CD14-positive monocyte (primary cell): ENCODE data around the gene SEC63. TPM values are rescaled to one million over a fixed set of nuclear protein-coding genes. Genes with fewer than 3 reads are reported as not detected.

Source experiments
- DNase-seq, 3 donors: peaks; one replicate each; pipeline ENCODE4 v3.0.0-alpha.2; 2011 to 2022
- H2AFZ ChIP-seq: 2 replicates; pipeline ENCODE4 v1.6.0; 2012; ENCODE audit warnings: mild to moderate bottlenecking, low read depth, low read length, inconsistent platforms; ENCODE audit not compliant: insufficient read depth, poor library complexity, severe bottlenecking
- H3K27ac ChIP-seq, 2 donors: 1 replicate in 1 of 2; 2 replicates in 1 of 2; pipeline ENCODE4 v1.5.1; 2012 to 2013; ENCODE audit warnings: low read length in 2 of 2, control low read depth in 1 of 2, inconsistent platforms in 1 of 2, low read depth in 1 of 2, mild to moderate bottlenecking in 1 of 2
- H3K27me3 ChIP-seq, 2 donors: one replicate each; pipeline versions ENCODE4 v1.6.0 to v1.6.1; 2011 to 2013; ENCODE audit warnings: low read length in 2 of 2; ENCODE audit not compliant: control insufficient read depth in 2 of 2, insufficient read depth in 2 of 2
- H3K36me3 ChIP-seq, 2 donors: replicated peaks in 1 of 2; 1 replicate in 1 of 2; 2 replicates in 1 of 2; pipeline versions ENCODE4 v1.5.1 to v1.6.1; 2012 to 2013; ENCODE audit warnings: low read length in 2 of 2, control low read depth in 1 of 2, inconsistent platforms in 1 of 2, mild to moderate bottlenecking in 1 of 2; ENCODE audit not compliant: insufficient read depth in 2 of 2, control insufficient read depth in 1 of 2
- H3K4me1 ChIP-seq, 2 donors: 1 replicate in 1 of 2; 2 replicates in 1 of 2; pipeline versions ENCODE4 v1.5.1 to v1.6.1; 2012 to 2013; ENCODE audit warnings: low read length in 2 of 2, control low read depth in 1 of 2, inconsistent platforms in 1 of 2, mild to moderate bottlenecking in 1 of 2, moderate library complexity in 1 of 2; ENCODE audit not compliant: insufficient read depth in 2 of 2, control insufficient read depth in 1 of 2
- H3K4me2 ChIP-seq: replicated peaks from 2 replicates; pipeline ENCODE3; 2012; ENCODE audit warnings: low read length, moderate library complexity, mild to moderate bottlenecking; ENCODE audit not compliant: poor library complexity, severe bottlenecking; ENCODE audit errors: extremely low read depth
- H3K4me3 ChIP-seq, 3 experiments: fragments of 200-600 bp in 1 of 3; sonication (generic) in 1 of 3; replicated peaks in 1 of 3; 1 replicate in 2 of 3; 2 replicates in 1 of 3; pipeline ENCODE4 v1.5.1; 2011 to 2013; ENCODE audit warnings: low read length in 3 of 3, mild to moderate bottlenecking in 3 of 3, control low read depth in 2 of 3, low read depth in 2 of 3, inconsistent platforms in 1 of 3, moderate library complexity in 1 of 3
- H3K79me2 ChIP-seq: 2 replicates; pipeline ENCODE4 v1.6.0; 2012; ENCODE audit warnings: mild to moderate bottlenecking, control low read depth, inconsistent platforms, low read length, moderate library complexity; ENCODE audit not compliant: insufficient read depth
- H3K9ac ChIP-seq: 2 replicates; pipeline ENCODE4 v1.6.0; 2017; ENCODE audit warnings: low read length, mild to moderate bottlenecking; ENCODE audit not compliant: insufficient read depth, poor library complexity, severe bottlenecking
- H3K9me3 ChIP-seq, 2 donors: replicated peaks in 1 of 2; 1 replicate in 1 of 2; 2 replicates in 1 of 2; pipeline versions ENCODE4 v1.5.1 to v1.6.1; 2012 to 2013; ENCODE audit warnings: low read length in 2 of 2, control low read depth in 1 of 2; ENCODE audit not compliant: control insufficient read depth in 1 of 2, insufficient read depth in 1 of 2
- H4K20me1 ChIP-seq: 2 replicates; pipeline ENCODE4 v1.6.0; 2012; ENCODE audit warnings: mild to moderate bottlenecking, low read length, control low read depth, moderate library complexity; ENCODE audit not compliant: insufficient read depth
- H3K27ac Mint-ChIP-seq, 7 donors: one replicate each; pipeline ENCODE4 v1.8.0; 2020; ENCODE audit warnings: mild to moderate bottlenecking in 7 of 7, mixed read lengths in 7 of 7, moderate library complexity in 6 of 7, inconsistent platforms in 2 of 7
- H3K27me3 Mint-ChIP-seq, 3 donors: one replicate each; pipeline ENCODE4 v1.8.0; 2021 to 2022; ENCODE audit warnings: low read depth in 3 of 3, mild to moderate bottlenecking in 3 of 3, mixed read lengths in 3 of 3, moderate library complexity in 3 of 3, inconsistent platforms in 1 of 3
- H3K36me3 Mint-ChIP-seq, 2 donors: one replicate each; pipeline ENCODE4 v1.8.0; 2020; ENCODE audit warnings: mixed read lengths in 2 of 2, inconsistent platforms in 1 of 2, mild to moderate bottlenecking in 1 of 2
- H3K4me1 Mint-ChIP-seq: one replicate; pipeline ENCODE4 v1.8.0; 2020; ENCODE audit warnings: mild to moderate bottlenecking, mixed read lengths
- H3K4me3 Mint-ChIP-seq, 2 donors: one replicate each; pipeline ENCODE4 v1.8.0; 2020; ENCODE audit warnings: mild to moderate bottlenecking in 2 of 2, mixed read lengths in 2 of 2, moderate library complexity in 1 of 2
- H3K9me3 Mint-ChIP-seq, 7 donors: one replicate each; pipeline ENCODE4 v1.8.0; 2020 to 2022; ENCODE audit warnings: mixed read lengths in 7 of 7, mild to moderate bottlenecking in 6 of 7, moderate library complexity in 6 of 7, inconsistent platforms in 2 of 7
- WGBS: methylation state at CpG from one replicate; pipeline ENCODE4 v1.1.5; 2013; ENCODE audit warnings: missing lambda C conversion rate; ENCODE audit not compliant: insufficient coverage; 5-methylcytosine and 5-hydroxymethylcytosine counted together
- intact Hi-C, 2 donors: fragments of 100-400 bp; cut with micrococcal nuclease; formaldehyde crosslinking; loops; one replicate each; pipeline versions ENCODE4 v1.15.0 to v1.15.1; 2023
- polyA plus RNA-seq, 3 donors: library from polyadenylated mRNA; depleted of rRNA in 1 of 3; unstranded in 2 of 3; stranded (reverse) in 1 of 3; fragments of 300-500 nt in 2 of 3; fragments of >200 nt in 1 of 3; fragmentation: Illumina TruSeq in 2 of 3; gene quantifications; 1 replicate in 2 of 3; 2 replicates in 1 of 3; pipeline ENCODE4 v1.2.3, GENCODE V29; 2012 to 2021
- TF ChIP-seq, protein P1 (sequence below): fragments of 200-600 bp; IDR thresholded peaks from one replicate; pipeline ENCODE4 v1.8.0; 2022; ENCODE audit warnings: antibody characterized with exemption, mild to moderate bottlenecking

Gene SEC63
- polyA plus RNA-seq, 3 donors, result 12.0 to 33.7 (median 12.7) TPM

DNA sequence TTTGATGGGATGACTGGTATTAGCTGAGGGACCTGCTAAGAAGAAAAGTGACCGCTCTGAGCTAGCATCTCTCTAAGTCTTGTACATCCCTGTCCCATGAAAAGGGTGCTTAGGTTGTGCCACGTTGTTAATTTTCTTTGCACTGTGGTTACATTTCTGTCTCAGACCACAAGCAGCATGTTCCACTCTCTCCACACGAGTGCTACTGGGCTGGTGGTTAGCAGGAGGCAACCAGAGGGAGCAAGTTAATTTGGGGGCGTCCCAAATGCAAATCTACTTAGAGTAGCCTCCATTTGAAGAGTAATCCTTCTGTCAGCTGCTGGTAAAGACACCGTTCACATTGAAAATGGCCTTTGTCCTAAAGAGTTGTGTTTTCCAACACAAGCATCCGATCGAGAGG, 130.5 kb downstream of the SEC63 start:
- no peaks in the 10 kb centered on the region for H4K20me1 ChIP-seq
- 100% methylated on average over 3 of the region's 7 CpGs for WGBS
- Mint-ChIP-seq H3K27ac (no peak overlapping the region), H3K9me3 (peaks cover 0 to 3% (median 0%) of the 10 kb centered on the region in 7 donors), H3K4me3 (no peak overlapping the region), H3K36me3 (no peaks in the 10 kb centered on the region), H3K4me1 (peaks cover 28% of the 10 kb centered on the region), H3K27me3 (peaks cover 14 to 27% (median 24%) of the 10 kb centered on the region in 3 donors)
- H3K36me3 ChIP-seq, result no peaks in the 10 kb centered on the region
- no peak for DNase-seq
- H3K4me3 ChIP-seq, result no peak overlapping the region
- H2AFZ ChIP-seq, result no peak overlapping the region
- intact Hi-C loops, result no loop called here
- TF ChIP-seq, protein P1, sequence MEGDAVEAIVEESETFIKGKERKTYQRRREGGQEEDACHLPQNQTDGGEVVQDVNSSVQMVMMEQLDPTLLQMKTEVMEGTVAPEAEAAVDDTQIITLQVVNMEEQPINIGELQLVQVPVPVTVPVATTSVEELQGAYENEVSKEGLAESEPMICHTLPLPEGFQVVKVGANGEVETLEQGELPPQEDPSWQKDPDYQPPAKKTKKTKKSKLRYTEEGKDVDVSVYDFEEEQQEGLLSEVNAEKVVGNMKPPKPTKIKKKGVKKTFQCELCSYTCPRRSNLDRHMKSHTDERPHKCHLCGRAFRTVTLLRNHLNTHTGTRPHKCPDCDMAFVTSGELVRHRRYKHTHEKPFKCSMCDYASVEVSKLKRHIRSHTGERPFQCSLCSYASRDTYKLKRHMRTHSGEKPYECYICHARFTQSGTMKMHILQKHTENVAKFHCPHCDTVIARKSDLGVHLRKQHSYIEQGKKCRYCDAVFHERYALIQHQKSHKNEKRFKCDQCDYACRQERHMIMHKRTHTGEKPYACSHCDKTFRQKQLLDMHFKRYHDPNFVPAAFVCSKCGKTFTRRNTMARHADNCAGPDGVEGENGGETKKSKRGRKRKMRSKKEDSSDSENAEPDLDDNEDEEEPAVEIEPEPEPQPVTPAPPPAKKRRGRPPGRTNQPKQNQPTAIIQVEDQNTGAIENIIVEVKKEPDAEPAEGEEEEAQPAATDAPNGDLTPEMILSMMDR, result no peak
- H3K4me2 ChIP-seq, result no peak overlapping the region
- peaks cover 19 to 31% of the 10 kb centered on the region in 2 donors for H3K4me1 ChIP-seq
- H3K27ac ChIP-seq, result no peak overlapping the region
- H3K9me3 ChIP-seq, result no peaks in the 10 kb centered on the region
- H3K9ac ChIP-seq, result no peak overlapping the region
- H3K79me2 ChIP-seq, result no peaks in the 10 kb centered on the region
- peaks cover 9 to 11% of the 10 kb centered on the region in 2 donors for H3K27me3 ChIP-seq

DNA sequence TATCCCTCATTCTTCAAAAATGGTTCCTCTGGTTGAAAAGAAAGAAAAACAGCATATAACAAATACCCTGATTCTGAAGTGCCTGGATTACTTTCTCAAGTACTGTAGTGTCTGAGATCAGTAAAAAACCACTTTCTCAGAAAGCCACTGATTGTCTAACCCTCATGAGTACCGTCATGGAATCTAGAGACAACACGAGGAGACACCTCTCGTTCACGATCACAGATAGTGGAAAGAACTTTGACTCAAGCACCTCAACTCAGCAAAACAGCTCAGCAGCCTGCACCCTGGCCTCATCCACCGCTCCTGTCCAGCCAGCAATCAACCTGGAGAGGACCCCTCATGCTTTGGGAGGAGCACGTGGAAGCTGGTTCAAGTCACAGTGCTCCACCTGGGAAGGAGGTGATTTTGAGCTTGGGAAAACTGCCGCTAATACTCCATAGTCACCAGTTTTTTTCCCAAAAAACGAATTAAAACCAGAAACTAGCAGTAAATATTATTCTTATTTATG, 134.9 kb downstream of the SEC63 start:
- H3K4me1 ChIP-seq, result peaks cover 25 to 41% of the 10 kb centered on the region in 2 donors

More for the DNA sequence above, 134.9 kb downstream of the SEC63 start:
- Mint-ChIP-seq H3K27me3 (peaks cover 32 to 49% (median 46%) of the 10 kb centered on the region in 3 donors), H3K36me3 (no peaks in the 10 kb centered on the region), H3K27ac (peak overlapping the region in 4 of 7 donors; percentile 23 to 81 (median 52)), H3K4me1 (peaks cover 42% of the 10 kb centered on the region), H3K9me3 (peaks cover 0 to 3% (median 0%) of the 10 kb centered on the region in 7 donors), H3K4me3 (peak overlapping the region; percentile 32 to 86)
- Histone ChIP-seq H3K36me3 (no peaks in the 10 kb centered on the region), H3K9ac (no peak overlapping the region), H3K4me2 (peak overlapping the region; percentile 63), H3K79me2 (no peaks in the 10 kb centered on the region), H3K27ac (no peak overlapping the region), H3K4me3 (peak overlapping the region in 1 of 3 experiments; percentile 61), H3K27me3 (peaks cover 17 to 29% of the 10 kb centered on the region in 2 donors), H3K9me3 (no peaks in the 10 kb centered on the region), H2AFZ (no peak overlapping the region), H4K20me1 (no peaks in the 10 kb centered on the region)
- intact Hi-C loops, result no loop called here
- TF ChIP-seq, protein P1, result no peak
- DNase-seq, result no peak
- 18% methylated on average over 5 of the region's 8 CpGs for WGBS
